ENCODE results near the gene VAV2.

GRCh38 chr9:133948131-133948530 lies 44.0 kb downstream of the VAV2 start:
- TF ChIP-seq CTCF (IDR thresholded peaks at IDR 0.05) (no peak), POLR2A (IDR thresholded peaks at IDR 0.05) (no peak)

Data from heart left ventricle (tissue), 13 donors.